IMR-90 (cell line): ENCODE data around the gene AJAP1. TPM values are rescaled to one million over a fixed set of nuclear protein-coding genes. Genes with fewer than 3 reads are reported as not detected.

Source experiments
- ATAC-seq: fragments of 200-7000 bp; cut with Tn5 transposase; 2 replicates; pipeline ENCODE4 v1.9.1; 2020; ENCODE audit warnings: low read depth, mild to moderate bottlenecking, moderate library complexity
- BruUV-seq: library from RNA; stranded (reverse); fragments of 400-500 nt; replicated peaks from 2 replicates; lab custom pipeline; 2021; lab: Mats Ljungman, UMichigan
- CTCF ChIA-PET: fragments of 300-600 bp; formaldehyde crosslinking; extraction: SDS; loops from one replicate; lab custom pipeline; 2021; ENCODE audit warnings: antibody characterized with exemption; lab: Yijun Ruan, JAX
- POLR2A ChIA-PET: fragments of 300-600 bp; sonication (Branson Sonifier 250); formaldehyde crosslinking; loops from one replicate; lab custom pipeline; 2022; ENCODE audit warnings: antibody characterized with exemption; ENCODE audit not compliant: unreplicated experiment; lab: Charles Lee
- DNase-seq: peaks from one replicate; pipeline ENCODE4 v3.0.0; 2013
- H2AFZ ChIP-seq: replicated peaks from 2 replicates; pipeline ENCODE3; 2013; ENCODE audit warnings: low read length, mild to moderate bottlenecking; ENCODE audit not compliant: poor library complexity
- H2AK5ac ChIP-seq: 2 replicates; pipeline ENCODE4 v1.6.1; 2013; ENCODE audit warnings: low read depth, low read length, inconsistent platforms
- H2AK9ac ChIP-seq: replicated peaks from 2 replicates; pipeline ENCODE3; 2013; ENCODE audit warnings: mild to moderate bottlenecking, low read depth, low read length, moderate library complexity; ENCODE audit not compliant: poor library complexity
- H2BK120ac ChIP-seq: 2 replicates; pipeline ENCODE4 v1.6.1; 2013; ENCODE audit warnings: low read depth, low read length, inconsistent platforms
- H2BK15ac ChIP-seq: 3 replicates; pipeline ENCODE4 v1.6.1; 2013; ENCODE audit warnings: low read depth, low read length, inconsistent platforms
- H2BK20ac ChIP-seq: 2 replicates; pipeline ENCODE4 v1.6.1; 2013; ENCODE audit warnings: low read depth, mild to moderate bottlenecking, inconsistent platforms, low read length, moderate library complexity
- H2BK5ac ChIP-seq: 2 replicates; pipeline ENCODE4 v1.6.1; 2013; ENCODE audit warnings: mild to moderate bottlenecking, low read depth, low read length, inconsistent platforms; ENCODE audit not compliant: poor library complexity, severe bottlenecking
- H3K14ac ChIP-seq: replicated peaks from 2 replicates; pipeline ENCODE4 v1.6.1; 2013; ENCODE audit warnings: low read depth, low read length, inconsistent platforms
- H3K18ac ChIP-seq: 2 replicates; pipeline ENCODE4 v1.6.1; 2013; ENCODE audit warnings: low read depth, low read length, control low read depth
- H3K23ac ChIP-seq: 2 replicates; pipeline ENCODE4 v1.6.1; 2013; ENCODE audit warnings: low read depth, low read length, inconsistent platforms
- H3K27ac ChIP-seq: 2 replicates; pipeline ENCODE4 v1.5.1; 2013; ENCODE audit warnings: mild to moderate bottlenecking, control low read depth, low read length; ENCODE audit not compliant: insufficient read depth
- H3K27me3 ChIP-seq: 2 replicates; pipeline ENCODE4 v1.6.1; 2013; ENCODE audit warnings: low read length; ENCODE audit not compliant: control insufficient read depth, insufficient read depth
- H3K36me3 ChIP-seq: 2 replicates; pipeline ENCODE4 v1.6.1; 2013; ENCODE audit warnings: low read length, mixed read lengths; ENCODE audit not compliant: control insufficient read depth, insufficient read depth
- H3K4ac ChIP-seq: 2 replicates; pipeline ENCODE4 v1.6.1; 2013; ENCODE audit warnings: low read depth, low read length, inconsistent platforms
- H3K4me1 ChIP-seq: 2 replicates; pipeline ENCODE4 v1.6.1; 2013; ENCODE audit warnings: low read length, mixed read lengths; ENCODE audit not compliant: control insufficient read depth, insufficient read depth
- H3K4me2 ChIP-seq: 2 replicates; pipeline ENCODE4 v1.6.1; 2013; ENCODE audit warnings: low read depth, mild to moderate bottlenecking, control low read depth, low read length, moderate library complexity
- H3K4me3 ChIP-seq: 2 replicates; pipeline ENCODE4 v1.5.1; 2013; ENCODE audit warnings: low read depth, mild to moderate bottlenecking, control low read depth, low read length, moderate library complexity; ENCODE audit not compliant: insufficient read depth
- H3K56ac ChIP-seq: 2 replicates; pipeline ENCODE4 v1.6.1; 2013; ENCODE audit warnings: low read length, inconsistent platforms; ENCODE audit not compliant: insufficient read depth; ENCODE audit errors: extremely low read depth
- H3K79me1 ChIP-seq, 2 experiments: 2 replicates each; pipeline ENCODE4 v1.6.1; 2013; ENCODE audit warnings: low read length in 2 of 2, inconsistent platforms in 1 of 2, low read depth in 1 of 2
- H3K9ac ChIP-seq: 2 replicates; pipeline ENCODE4 v1.6.1; 2013; ENCODE audit warnings: low read depth, low read length, control low read depth
- H3K9me1 ChIP-seq: 2 replicates; pipeline ENCODE4 v1.6.1; 2013; ENCODE audit warnings: low read length, inconsistent platforms; ENCODE audit not compliant: insufficient read depth
- H3K9me3 ChIP-seq: 2 replicates; pipeline ENCODE4 v1.6.1; 2013; ENCODE audit warnings: low read length; ENCODE audit not compliant: control insufficient read depth, insufficient read depth
- H4K20me1 ChIP-seq: 2 replicates; pipeline ENCODE4 v1.6.1; 2013; ENCODE audit warnings: low read length, inconsistent platforms; ENCODE audit not compliant: insufficient read depth
- H4K5ac ChIP-seq: 2 replicates; pipeline ENCODE4 v1.6.1; 2013; ENCODE audit warnings: mild to moderate bottlenecking, low read depth, low read length, control low read depth
- H4K8ac ChIP-seq, 2 experiments: 2 replicates each; pipeline ENCODE4 v1.6.1; 2013; ENCODE audit warnings: low read depth in 2 of 2, low read length in 2 of 2, control low read depth in 1 of 2, inconsistent platforms in 1 of 2
- H4K91ac ChIP-seq: 2 replicates; pipeline ENCODE4 v1.6.1; 2013; ENCODE audit warnings: low read depth, low read length, inconsistent platforms; ENCODE audit not compliant: insufficient read depth
- CHD1 ChIP-seq: IDR thresholded peaks from 2 replicates; pipeline ENCODE4 v1.6.1; 2012; ENCODE audit warnings: low read depth, low read length, improper control_type of control experiment
- ELK1 ChIP-seq: fragments of 150-350 bp; IDR thresholded peaks from 2 replicates; pipeline ENCODE4 v1.6.1; 2016; ENCODE audit warnings: low read depth, mild to moderate bottlenecking, low read length, moderate library complexity, borderline replicate concordance
- FOS ChIP-seq: fragments of 150-350 bp; IDR thresholded peaks from 2 replicates; pipeline ENCODE4 v1.6.1; 2016; ENCODE audit warnings: low read depth, low read length
- MAZ ChIP-seq: IDR thresholded peaks from 2 replicates; pipeline ENCODE4 v1.6.1; 2012; ENCODE audit warnings: low read depth, mild to moderate bottlenecking, low read length, improper control_type of control experiment, moderate library complexity, borderline replicate concordance
- RAD21 ChIP-seq: IDR thresholded peaks from 2 replicates; pipeline ENCODE4 v1.6.1; 2012; ENCODE audit warnings: low read length, improper control_type of control experiment
- RFX5 ChIP-seq: IDR thresholded peaks from 2 replicates; pipeline ENCODE4 v1.8.0; 2012; ENCODE audit warnings: low read depth, mild to moderate bottlenecking, low read length, moderate library complexity
- SMC3 ChIP-seq: fragments of 150-350 bp; IDR thresholded peaks from 2 replicates; pipeline ENCODE4 v1.6.1; 2016; ENCODE audit warnings: low read depth, mild to moderate bottlenecking, antibody characterized with exemption, low read length, moderate library complexity
- WGBS, 2 experiments: methylation state at CpG; one replicate each; pipeline versions ENCODE4 v1.1.5 to v1.1.7; 2013; ENCODE audit warnings: missing lambda C conversion rate in 2 of 2; ENCODE audit not compliant: insufficient read length in 1 of 2; ENCODE audit errors: extremely low coverage in 2 of 2; 5-methylcytosine and 5-hydroxymethylcytosine counted together
- dilution Hi-C: fragments of 300-500 bp; cut with HindIII; formaldehyde crosslinking; loops from one replicate; pipeline ENCODE4 v1.14.3; 2018; ENCODE audit warnings: low sequenced_read_pairs; ENCODE audit not compliant: unreplicated experiment
- in situ Hi-C: fragments of 300-500 bp; cut with MboI; formaldehyde crosslinking; loops from 3 replicates; pipeline ENCODE4 v1.14.3; 2019; ENCODE audit warnings: low sequenced_read_pairs, inconsistent platforms, mixed read lengths
- intact Hi-C: fragments of 100-400 bp; cut with micrococcal nuclease; formaldehyde crosslinking; loops from 2 replicates; pipeline ENCODE4 v1.10.0; 2022
- polyA plus RNA-seq, 3 experiments: library from polyadenylated mRNA; depleted of rRNA; stranded (reverse); fragments of >200 nt; gene quantifications; 2 replicates each; pipeline ENCODE4 v1.2.3, GENCODE V29; 2012; ENCODE audit warnings: low replicate concordance in 1 of 3
- total RNA-seq: library from RNA; depleted of rRNA; stranded (reverse); fragments of >200 nt; gene quantifications from 2 replicates; pipeline ENCODE4 v1.2.3, GENCODE V29; 2012

AJAP1 gene
- total and polyA plus RNA-seq, 2 of the 4 experiments (the other 2 are of a cell fraction) = under 0.01 to 0.02 TPM

- H3K9me1 ChIP-seq = no peaks in the 10 kb centered on the region
- dilution Hi-C loops (no loop called here), in situ Hi-C loops (no loop called here), intact Hi-C loops (no loop called here)
- no peaks in the 10 kb centered on the region for H4K20me1 ChIP-seq
- ChIA-PET POLR2A (no interaction called here), CTCF (no interaction called here)
- no peak overlapping the region for H3K9ac ChIP-seq
- H2AFZ ChIP-seq = no peak overlapping the region
- no peak overlapping the region for H4K91ac ChIP-seq
- no peak for TF ChIP-seq RFX5
- no peak for TF ChIP-seq RAD21
- no peak for TF ChIP-seq CHD1
- TF ChIP-seq SMC3 = no peak
- TF ChIP-seq FOS = no peak
- no peak for TF ChIP-seq ELK1
- TF ChIP-seq MAZ = no peak
- no peak overlapping the region for H2BK120ac ChIP-seq
- H3K27ac ChIP-seq = no peak overlapping the region
- no peak overlapping the region for H2BK5ac ChIP-seq
- H3K56ac ChIP-seq = no peak overlapping the region
- no peak overlapping the region for H3K14ac ChIP-seq
- H3K9me3 ChIP-seq = peaks cover 48% of the 10 kb centered on the region
- no peak overlapping the region for H2AK5ac ChIP-seq
- H3K4me3 ChIP-seq = no peak overlapping the region
- H3K36me3 ChIP-seq = no peaks in the 10 kb centered on the region
- H3K27me3 ChIP-seq = no peaks in the 10 kb centered on the region
- no TSS peak for BruUV-seq
- H2BK20ac ChIP-seq = no peak overlapping the region
- no CpG with 5 or more reads among the region's 6 CpGs for WGBS, 2 experiments
- DNase-seq (no peak), ATAC-seq (no peak)
- no peak overlapping the region for H3K23ac ChIP-seq
- no peaks in the 10 kb centered on the region for H3K4me1 ChIP-seq
- no peak overlapping the region for H4K8ac ChIP-seq
- H3K79me1 ChIP-seq = no peaks in the 10 kb centered on the region
- H3K18ac ChIP-seq = no peak overlapping the region
- H2BK15ac ChIP-seq = no peak overlapping the region
- no peak overlapping the region for H4K5ac ChIP-seq
- H3K4me2 ChIP-seq = no peak overlapping the region
- no peak overlapping the region for H3K4ac ChIP-seq
- H2AK9ac ChIP-seq = no peak overlapping the region
These were observed 79.8 kb downstream of the AJAP1 start for GRCh38 chr1:4734219-4734618.
